A673 (cell line): Measurements from ENCODE around the gene TAF3. TPM values are rescaled to one million over a fixed set of nuclear protein-coding genes. Genes with fewer than 3 reads are reported as not detected.

Experiments used
- BruUV-seq: library from RNA; stranded (reverse); fragments of 400-500 nt; replicated peaks from 2 replicates; lab custom pipeline; 2021; lab: Mats Ljungman, UMichigan
- CTCF ChIA-PET: fragments of 300-600 bp; sonication (Branson Sonifier 250); formaldehyde crosslinking; loops from one replicate; lab custom pipeline; 2022; ENCODE audit warnings: antibody characterized with exemption; lab: Charles Lee
- POLR2A ChIA-PET: fragments of 300-600 bp; sonication (Branson Sonifier 250); formaldehyde crosslinking; loops from one replicate; lab custom pipeline; 2022; ENCODE audit warnings: antibody characterized with exemption; ENCODE audit not compliant: low non-redundant PET; lab: Charles Lee
- DNase-seq: peaks from one replicate; pipeline ENCODE4 v3.0.0-alpha.2; 2015; ENCODE audit warnings: low spot score
- H3K27ac ChIP-seq: fragments of 200-600 bp; sonication (generic); 2 replicates; pipeline ENCODE4 v1.5.1; 2016; ENCODE audit warnings: mixed run types, low read depth, mild to moderate bottlenecking, mixed read lengths, antibody characterized with exemption, low read length; ENCODE audit not compliant: poor library complexity, severe bottlenecking
- H3K27me3 ChIP-seq: fragments of 200-600 bp; sonication (generic); replicated peaks from 2 replicates; pipeline ENCODE4 v1.6.1; 2017; ENCODE audit warnings: mixed run types, low read depth, mild to moderate bottlenecking, mixed read lengths, antibody characterized with exemption, low read length; ENCODE audit not compliant: insufficient read depth, poor library complexity
- H3K36me3 ChIP-seq: fragments of 200-600 bp; sonication (generic); 2 replicates; pipeline ENCODE4 v1.6.1; 2016; ENCODE audit warnings: mixed run types, mild to moderate bottlenecking, mixed read lengths, antibody characterized with exemption, low read length; ENCODE audit not compliant: insufficient read depth, poor library complexity, severe bottlenecking
- H3K4me1 ChIP-seq: fragments of 200-600 bp; sonication (generic); 2 replicates; pipeline ENCODE4 v1.6.1; 2017; ENCODE audit warnings: mixed run types, mild to moderate bottlenecking, mixed read lengths, antibody characterized with exemption, low read length; ENCODE audit not compliant: insufficient read depth, poor library complexity, severe bottlenecking
- H3K4me3 ChIP-seq: fragments of 200-600 bp; sonication (generic); 2 replicates; pipeline ENCODE4 v1.5.1; 2016; ENCODE audit warnings: low read depth, mixed run types, mild to moderate bottlenecking, mixed read lengths, low read length; ENCODE audit not compliant: poor library complexity, severe bottlenecking
- H3K9me3 ChIP-seq: fragments of 200-600 bp; sonication (generic); 2 replicates; pipeline ENCODE4 v1.6.1; 2016; ENCODE audit warnings: mixed run types, low read depth, mild to moderate bottlenecking, mixed read lengths, antibody characterized with exemption, low read length; ENCODE audit not compliant: poor library complexity, severe bottlenecking
- EZH2 ChIP-seq: fragments of 200-600 bp; sonication (generic); IDR thresholded peaks from 2 replicates; pipeline ENCODE4 v1.6.1; 2017; ENCODE audit warnings: borderline replicate concordance, low read depth, mild to moderate bottlenecking, mixed read lengths, antibody characterized with exemption, low read length; ENCODE audit not compliant: poor library complexity, severe bottlenecking
- intact Hi-C: fragments of 100-400 bp; cut with micrococcal nuclease; formaldehyde crosslinking; loops from one replicate; pipeline ENCODE4 v1.10.0; 2022; ENCODE audit not compliant: unreplicated experiment
- total RNA-seq: library from RNA; stranded (reverse); gene quantifications from 2 replicates; pipeline ENCODE4 v1.2.3, GENCODE V29; 2021
- TF ChIP-seq, protein P1 (sequence below): fragments of 300-800, 200-600 bp; sonication (generic); conservative IDR thresholded peaks from 2 replicates; pipeline ENCODE4 v1.5.1; 2017; ENCODE audit warnings: low read depth, mild to moderate bottlenecking, antibody characterized with exemption, low read length, moderate library complexity, mixed read lengths

The TAF3 gene
- total RNA-seq, 1 experiment from 2014 or later: 14.0 TPM

DNA sequence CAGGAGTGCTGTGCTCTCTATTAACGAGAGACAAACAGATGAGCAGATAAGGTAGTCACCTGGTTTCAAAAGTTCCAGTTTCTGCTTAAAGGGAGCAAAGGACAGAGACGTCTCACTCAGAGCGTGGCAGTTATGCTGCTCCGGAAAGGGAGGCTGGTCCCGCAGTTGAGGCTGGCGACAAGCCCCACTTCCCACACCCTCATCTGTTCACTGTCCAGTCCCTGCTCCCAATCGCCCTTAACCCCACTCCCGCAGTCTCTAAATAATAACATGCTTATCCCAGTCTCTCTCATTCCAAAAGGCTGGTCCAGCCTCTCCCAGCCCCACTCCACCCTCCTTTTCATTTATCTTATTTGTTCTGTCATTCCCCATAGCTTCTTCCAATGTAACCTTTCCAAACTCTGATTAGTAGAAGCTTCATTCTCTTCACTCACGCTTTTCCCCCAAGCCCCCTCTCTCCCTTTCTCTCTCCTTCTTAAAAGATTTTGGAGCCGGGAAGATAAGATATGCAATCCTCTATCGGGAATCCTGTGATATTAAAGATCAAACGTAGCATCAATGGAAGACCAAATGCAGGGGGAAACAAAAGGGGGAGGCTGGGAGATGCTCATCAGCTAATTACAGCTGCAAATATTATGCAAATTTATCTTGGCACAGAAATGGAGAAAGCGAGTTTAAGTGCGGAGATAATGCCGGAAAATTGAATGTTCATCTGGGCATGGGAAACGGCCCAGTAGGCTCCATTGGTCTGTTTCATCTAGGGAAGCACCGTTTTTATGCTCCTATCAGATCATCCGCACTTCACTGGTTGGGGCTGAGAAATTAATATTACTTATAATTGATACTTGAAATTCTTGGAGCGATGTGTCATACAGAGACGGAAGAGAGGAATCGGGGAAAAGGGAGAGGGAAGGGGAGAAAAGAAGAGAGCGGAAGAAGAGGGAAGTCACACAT, 219.9 kb downstream of the TAF3 start:
- POLR2A ChIA-PET: no interaction called here

GRCh38 chr10:8039321-8039881, 221.1 kb downstream of the TAF3 start:
- CTCF ChIA-PET: no interaction called here
- Histone ChIP-seq H3K27ac (no peak overlapping the region), H3K36me3 (no peaks in the 10 kb centered on the region), H3K27me3 (peaks cover 100% of the 10 kb centered on the region), H3K4me1 (peaks cover 18% of the 10 kb centered on the region), H3K9me3 (no peaks in the 10 kb centered on the region), H3K4me3 (no peak overlapping the region)
- peak; percentile 62 for TF ChIP-seq EZH2
- TF ChIP-seq, protein P1, sequence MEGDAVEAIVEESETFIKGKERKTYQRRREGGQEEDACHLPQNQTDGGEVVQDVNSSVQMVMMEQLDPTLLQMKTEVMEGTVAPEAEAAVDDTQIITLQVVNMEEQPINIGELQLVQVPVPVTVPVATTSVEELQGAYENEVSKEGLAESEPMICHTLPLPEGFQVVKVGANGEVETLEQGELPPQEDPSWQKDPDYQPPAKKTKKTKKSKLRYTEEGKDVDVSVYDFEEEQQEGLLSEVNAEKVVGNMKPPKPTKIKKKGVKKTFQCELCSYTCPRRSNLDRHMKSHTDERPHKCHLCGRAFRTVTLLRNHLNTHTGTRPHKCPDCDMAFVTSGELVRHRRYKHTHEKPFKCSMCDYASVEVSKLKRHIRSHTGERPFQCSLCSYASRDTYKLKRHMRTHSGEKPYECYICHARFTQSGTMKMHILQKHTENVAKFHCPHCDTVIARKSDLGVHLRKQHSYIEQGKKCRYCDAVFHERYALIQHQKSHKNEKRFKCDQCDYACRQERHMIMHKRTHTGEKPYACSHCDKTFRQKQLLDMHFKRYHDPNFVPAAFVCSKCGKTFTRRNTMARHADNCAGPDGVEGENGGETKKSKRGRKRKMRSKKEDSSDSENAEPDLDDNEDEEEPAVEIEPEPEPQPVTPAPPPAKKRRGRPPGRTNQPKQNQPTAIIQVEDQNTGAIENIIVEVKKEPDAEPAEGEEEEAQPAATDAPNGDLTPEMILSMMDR: no peak
- POLR2A ChIA-PET: no interaction called here
- peak; percentile 30 for DNase-seq
- BruUV-seq: no TSS peak
- intact Hi-C loops: loop anchor here (5.0 kb wide), 1 partner anchor 167 kb away; no protein-coding TSS in a partner anchor

More for the DNA sequence above, 219.9 kb downstream of the TAF3 start:
- peak; percentile 99 for TF ChIP-seq EZH2
- TF ChIP-seq, protein P1: no peak
- peaks cover 23% of the 10 kb centered on the region for H3K4me1 ChIP-seq
- DNase-seq: no peak
- CTCF ChIA-PET: no interaction called here
- H3K27ac ChIP-seq: no peak overlapping the region
- H3K4me3 ChIP-seq: no peak overlapping the region
- H3K9me3 ChIP-seq: no peaks in the 10 kb centered on the region
- intact Hi-C loops: loop anchor here (5.0 kb wide), 1 partner anchor 166 kb away; no protein-coding TSS in a partner anchor
- BruUV-seq: no TSS peak
- peaks cover 100% of the 10 kb centered on the region for H3K27me3 ChIP-seq
- H3K36me3 ChIP-seq: no peaks in the 10 kb centered on the region

DNA sequence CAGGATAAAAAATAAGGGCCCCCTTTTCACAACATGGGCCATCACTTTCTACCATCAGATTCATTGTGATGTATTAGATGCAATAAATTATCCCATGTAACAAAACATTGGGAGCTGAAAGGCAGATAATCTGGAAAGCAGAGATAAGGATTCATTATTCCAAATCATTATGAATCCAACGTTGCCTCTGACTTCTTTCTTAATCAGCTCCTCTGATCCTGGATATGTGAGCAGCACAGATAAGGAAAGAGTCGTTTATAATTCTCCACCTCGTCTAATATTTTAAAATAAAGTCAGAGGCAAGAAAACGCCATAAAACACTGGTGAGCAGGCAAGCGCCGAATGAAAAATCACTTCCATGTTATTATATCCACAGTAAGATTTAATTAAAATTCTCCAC, 222.3 kb downstream of the TAF3 start:
- POLR2A ChIA-PET: no interaction called here
- no peaks in the 10 kb centered on the region for H3K9me3 ChIP-seq
- peaks cover 100% of the 10 kb centered on the region for H3K27me3 ChIP-seq
- H3K4me3 ChIP-seq: no peak overlapping the region
- no peak for TF ChIP-seq EZH2
- intact Hi-C loops: no loop called here
- DNase-seq: no peak
- H3K36me3 ChIP-seq: no peaks in the 10 kb centered on the region
- H3K27ac ChIP-seq: no peak overlapping the region
- H3K4me1 ChIP-seq: peaks cover 5% of the 10 kb centered on the region
- no TSS peak for BruUV-seq
- CTCF ChIA-PET: interaction anchor here (0.6 to 0.7 kb wide), 2 partner anchors 10 to 81 kb away, joined by 4 read pairs; no protein-coding TSS in a partner anchor
